K562 (cell line): ENCODE data around the gene TRIP6. TPM values are rescaled to one million over a fixed set of nuclear protein-coding genes. Genes with fewer than 3 reads are reported as not detected.

ENCODE experiments used
- CAMTA2 ChIP-seq: fragments of 250-450 bp; sonication (Bioruptor Pico); conservative IDR thresholded peaks from 2 replicates; pipeline ENCODE4 v1.5.1; 2022
- CBX1 ChIP-seq: sonication (generic); IDR thresholded peaks from 2 replicates; pipeline ENCODE4 v1.6.1; 2016; ENCODE audit warnings: antibody characterized with exemption, low read depth, mild to moderate bottlenecking
- FOXK1 ChIP-seq: sonication (generic); formaldehyde crosslinking; IDR thresholded peaks from 2 replicates; pipeline ENCODE4 v1.8.0; 2022; ENCODE audit warnings: missing genetic modification reagents, mild to moderate bottlenecking, borderline replicate concordance
- GABPB2 ChIP-seq: fragments of 250-450 bp; sonication (Bioruptor Pico); conservative IDR thresholded peaks from 2 replicates; pipeline ENCODE4 v1.5.1; 2021; ENCODE audit warnings: mild to moderate bottlenecking
- HBP1 ChIP-seq: fragments of 450-650 bp; formaldehyde crosslinking; IDR thresholded peaks from 2 replicates; pipeline ENCODE4 v1.4.0; 2022; ENCODE audit warnings: missing genetic modification characterization
- JUN ChIP-seq, 2 experiments: sonication (generic) in 1 of 2; formaldehyde crosslinking in 1 of 2; IDR thresholded peaks; 2 replicates each; pipeline versions ENCODE4 v1.6.1 to v1.8.0; 2012 to 2022; ENCODE audit warnings: borderline replicate concordance in 2 of 2, mild to moderate bottlenecking in 2 of 2, improper control_type of control experiment in 1 of 2, low read depth in 1 of 2, low read length in 1 of 2, missing genetic modification reagents in 1 of 2
- NFRKB ChIP-seq: fragments of 450-650 bp; IDR thresholded peaks from 2 replicates; pipeline ENCODE4 v1.6.1; 2016; ENCODE audit warnings: low read depth
- POLR2A ChIP-seq: fragments of 450-650 bp; conservative IDR thresholded peaks from 2 replicates; pipeline ENCODE4 v1.6.1; 2016
- RBM14 ChIP-seq: fragments of 200-400 bp; formaldehyde crosslinking; IDR thresholded peaks from 2 replicates; pipeline ENCODE4 v1.6.1; 2018; ENCODE audit warnings: low read depth, mild to moderate bottlenecking, low read length, moderate library complexity, borderline replicate concordance; ENCODE audit not compliant: insufficient read depth
- RBM39 ChIP-seq: fragments of 200-400 bp; formaldehyde crosslinking; optimal IDR thresholded peaks from 2 replicates; pipeline ENCODE3; 2018; ENCODE audit warnings: low read depth, low read length
- RUNX1 ChIP-seq: sonication (generic); IDR thresholded peaks from 2 replicates; pipeline ENCODE4 v1.6.1; 2016; ENCODE audit warnings: antibody characterized with exemption, low read depth
- SIX5 ChIP-seq, 2 experiments: IDR thresholded peaks; 2 replicates each; pipeline ENCODE4 v1.6.1; 2011; ENCODE audit warnings: low read length in 2 of 2, borderline replicate concordance in 1 of 2, low read depth in 1 of 2, mild to moderate bottlenecking in 1 of 2, moderate library complexity in 1 of 2; ENCODE audit not compliant: insufficient read depth in 1 of 2
- SNIP1 ChIP-seq: fragments of 450-650 bp; IDR thresholded peaks from 2 replicates; pipeline ENCODE4 v1.7.1; 2017; ENCODE audit warnings: low read depth, mild to moderate bottlenecking
- TBL1XR1 ChIP-seq, 2 experiments: IDR thresholded peaks; 2 replicates each; pipeline ENCODE4 v1.6.1; 2012; ENCODE audit warnings: improper control_type of control experiment in 2 of 2, low read length in 2 of 2, mild to moderate bottlenecking in 1 of 2
- ZNF318 ChIP-seq, 2 experiments: fragments of 450-650 bp; IDR thresholded peaks; 2 replicates each; pipeline ENCODE4 v1.6.1; 2016; ENCODE audit warnings: mild to moderate bottlenecking in 2 of 2, borderline replicate concordance in 1 of 2, low read depth in 1 of 2, moderate library complexity in 1 of 2
- ZNF668 ChIP-seq: fragments of 250-450 bp; sonication (Bioruptor Pico); IDR thresholded peaks from 2 replicates; pipeline ENCODE4 v1.8.0; 2022; ENCODE audit warnings: mild to moderate bottlenecking, inconsistent platforms
- polyA plus RNA-seq, 8 experiments: library from polyadenylated mRNA; depleted of rRNA in 4 of 8; stranded (reverse) in 5 of 8; unstranded in 3 of 8; fragments of >200 nt; fragmentation: Nextera tagmentation in 2 of 8; fragmentation: Illumina TruSeq in 1 of 8; extraction: Ambion mirVana in 2 of 8; extraction: Trizol in 1 of 8; gene quantifications; 2 replicates each; pipeline versions ENCODE4 v1.2.1 to v1.2.3, GENCODE V29; 2011 to 2014; ENCODE audit warnings: inconsistent platforms in 1 of 8, missing spikeins in 1 of 8
- total RNA-seq, 7 experiments: library from RNA; depleted of rRNA in 6 of 7; stranded (reverse); fragments of >200 nt in 6 of 7; fragmentation: Illumina TruSeq in 2 of 7; extraction: Trizol in 2 of 7; gene quantifications; 2 replicates each; pipeline versions ENCODE4 v1.2.1 to v1.2.3, GENCODE V29; 2011 to 2021; ENCODE audit warnings: low replicate concordance in 1 of 7
- TF ChIP-seq, protein P1 (sequence below): fragments of 250-450 bp; sonication (Bioruptor Pico); IDR thresholded peaks from 2 replicates; pipeline ENCODE4 v1.8.0; 2021; ENCODE audit warnings: moderate library complexity, mild to moderate bottlenecking, inconsistent platforms

TRIP6 gene
- total and polyA plus RNA-seq, 9 of the 15 experiments (the other 6 are each of a cell fraction or from before 2014, with no cell fraction given), result 5.9 to 141 (median 54.0) TPM

- no peak for TF ChIP-seq ZNF318 (IDR thresholded peaks at IDR 0.05; ENCODE audit: borderline replicate concordance in 1 of 2, low read depth in 1 of 2)
- TF ChIP-seq ZNF668 (CRISPR knock-in tag), result no peak
- TF ChIP-seq, protein P1, sequence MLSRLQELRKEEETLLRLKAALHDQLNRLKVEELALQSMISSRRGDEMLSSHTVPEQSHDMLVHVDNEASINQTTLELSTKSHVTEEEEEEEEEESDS, result no peak
- TF ChIP-seq JUN (IDR thresholded peaks at IDR 0.05; ENCODE audit: borderline replicate concordance, low read depth, low read length), result no peak
- TF ChIP-seq JUN (CRISPR knock-in tag; IDR thresholded peaks at IDR 0.05; ENCODE audit: borderline replicate concordance), result no peak
- no peak for TF ChIP-seq GABPB2 (CRISPR knock-in tag)
- no peak for TF ChIP-seq TBL1XR1 (IDR thresholded peaks at IDR 0.05; ENCODE audit: low read length in 2 of 2)
- no peak for TF ChIP-seq SIX5 (IDR thresholded peaks at IDR 0.05; ENCODE audit: borderline replicate concordance in 1 of 2, insufficient read depth in 1 of 2, low read depth in 1 of 2, low read length in 2 of 2)
- no peak for TF ChIP-seq RBM39
- no peak for TF ChIP-seq HBP1 (CRISPR knock-in tag)
- TF ChIP-seq POLR2A, result no peak
- no peak for TF ChIP-seq CBX1
- no peak for TF ChIP-seq NFRKB
- 0 out of 2 replicates have a peak, but pooled peaks have one; percentile 92 for TF ChIP-seq RBM14
- TF ChIP-seq RUNX1, result no peak
- TF ChIP-seq SNIP1, result no peak
- TF ChIP-seq CAMTA2, result no peak
- TF ChIP-seq FOXK1, result no peak
These were observed 27.9 kb downstream of the TRIP6 start (continued) for GRCh38 chr7:100894860-100895700.
